GM12872 (cell line): ENCODE results near the gene SLC1A3.

Experiments
- CTCF ChIP-seq: IDR thresholded peaks from 3 replicates; pipeline ENCODE4 v1.5.1; 2011; ENCODE audit warnings: low read depth, mild to moderate bottlenecking, low read length, moderate library complexity; ENCODE audit not compliant: insufficient read depth

SLC1A3 gene

GRCh38 chr5:36719282-36719681 lies 112.9 kb downstream of the SLC1A3 start:
- TF ChIP-seq CTCF = no peak

GRCh38 chr5:36720688-36721087 lies 114.3 kb downstream of the SLC1A3 start:
- TF ChIP-seq CTCF = no peak

GRCh38 chr5:36721664-36722235 lies 115.3 kb downstream of the SLC1A3 start:
- TF ChIP-seq CTCF = no peak

- no peak for TF ChIP-seq CTCF
Measured at GRCh38 chr5:36722900-36723299, 116.5 kb downstream of the SLC1A3 start.

GRCh38 chr5:36723912-36724311 lies 117.5 kb downstream of the SLC1A3 start:
- no peak for TF ChIP-seq CTCF

GRCh38 chr5:36724467-36725332 lies 118.3 kb downstream of the SLC1A3 start:
- TF ChIP-seq CTCF = no peak

- TF ChIP-seq CTCF = no peak
Measured at GRCh38 chr5:36726317-36726716, 119.9 kb downstream of the SLC1A3 start.
